ENCODE results near the gene DEAF1.

DEAF1 gene

GRCh38 chr11:720642-721246 is 25.7 kb upstream of the DEAF1 start:
- DNase-seq (ENCODE audit: low read depth) = no peak
- no peak overlapping the region for H3K4me3 ChIP-seq (ENCODE audit: low read depth, low read length)
- TF ChIP-seq, protein P1, sequence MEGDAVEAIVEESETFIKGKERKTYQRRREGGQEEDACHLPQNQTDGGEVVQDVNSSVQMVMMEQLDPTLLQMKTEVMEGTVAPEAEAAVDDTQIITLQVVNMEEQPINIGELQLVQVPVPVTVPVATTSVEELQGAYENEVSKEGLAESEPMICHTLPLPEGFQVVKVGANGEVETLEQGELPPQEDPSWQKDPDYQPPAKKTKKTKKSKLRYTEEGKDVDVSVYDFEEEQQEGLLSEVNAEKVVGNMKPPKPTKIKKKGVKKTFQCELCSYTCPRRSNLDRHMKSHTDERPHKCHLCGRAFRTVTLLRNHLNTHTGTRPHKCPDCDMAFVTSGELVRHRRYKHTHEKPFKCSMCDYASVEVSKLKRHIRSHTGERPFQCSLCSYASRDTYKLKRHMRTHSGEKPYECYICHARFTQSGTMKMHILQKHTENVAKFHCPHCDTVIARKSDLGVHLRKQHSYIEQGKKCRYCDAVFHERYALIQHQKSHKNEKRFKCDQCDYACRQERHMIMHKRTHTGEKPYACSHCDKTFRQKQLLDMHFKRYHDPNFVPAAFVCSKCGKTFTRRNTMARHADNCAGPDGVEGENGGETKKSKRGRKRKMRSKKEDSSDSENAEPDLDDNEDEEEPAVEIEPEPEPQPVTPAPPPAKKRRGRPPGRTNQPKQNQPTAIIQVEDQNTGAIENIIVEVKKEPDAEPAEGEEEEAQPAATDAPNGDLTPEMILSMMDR (IDR thresholded peaks at IDR 0.05; ENCODE audit: control insufficient read depth, extremely low read depth, insufficient read depth) = no peak

DNA sequence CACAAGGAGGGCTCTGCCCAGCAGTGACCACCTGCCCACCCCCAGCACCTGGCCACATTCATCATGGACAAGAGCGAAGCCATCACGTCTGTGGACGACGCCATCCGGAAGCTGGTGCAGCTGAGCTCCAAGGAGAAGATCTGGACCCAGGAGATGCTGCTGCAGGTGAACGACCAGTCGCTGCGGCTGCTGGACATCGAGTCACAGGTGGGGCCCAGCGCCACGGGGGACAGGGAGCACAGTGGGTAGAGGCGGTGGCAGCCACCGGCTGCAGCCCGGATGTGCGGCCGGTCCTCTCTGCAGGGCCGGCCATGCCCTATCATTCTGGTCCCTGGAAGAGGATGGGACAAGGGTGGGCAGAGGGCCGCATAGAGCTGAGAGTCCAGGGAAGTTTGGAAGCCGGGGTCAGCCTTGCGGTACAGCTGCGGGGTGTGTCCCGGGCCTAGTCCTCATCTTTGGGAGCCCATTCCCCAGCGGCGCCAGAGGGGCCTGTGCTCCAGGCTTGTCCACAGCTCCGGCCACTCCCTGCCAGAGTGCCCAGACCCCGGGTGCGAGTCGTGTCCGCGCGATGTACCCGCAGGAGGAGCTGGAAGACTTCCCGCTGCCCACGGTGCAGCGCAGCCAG is 25.1 kb upstream of the DEAF1 start:
- no peak overlapping the region for H3K4me3 ChIP-seq (ENCODE audit: low read depth, low read length)
- TF ChIP-seq, protein P1 (IDR thresholded peaks at IDR 0.05; ENCODE audit: control insufficient read depth, extremely low read depth, insufficient read depth) = no peak
- DNase-seq (ENCODE audit: low read depth) = no peak

DNA sequence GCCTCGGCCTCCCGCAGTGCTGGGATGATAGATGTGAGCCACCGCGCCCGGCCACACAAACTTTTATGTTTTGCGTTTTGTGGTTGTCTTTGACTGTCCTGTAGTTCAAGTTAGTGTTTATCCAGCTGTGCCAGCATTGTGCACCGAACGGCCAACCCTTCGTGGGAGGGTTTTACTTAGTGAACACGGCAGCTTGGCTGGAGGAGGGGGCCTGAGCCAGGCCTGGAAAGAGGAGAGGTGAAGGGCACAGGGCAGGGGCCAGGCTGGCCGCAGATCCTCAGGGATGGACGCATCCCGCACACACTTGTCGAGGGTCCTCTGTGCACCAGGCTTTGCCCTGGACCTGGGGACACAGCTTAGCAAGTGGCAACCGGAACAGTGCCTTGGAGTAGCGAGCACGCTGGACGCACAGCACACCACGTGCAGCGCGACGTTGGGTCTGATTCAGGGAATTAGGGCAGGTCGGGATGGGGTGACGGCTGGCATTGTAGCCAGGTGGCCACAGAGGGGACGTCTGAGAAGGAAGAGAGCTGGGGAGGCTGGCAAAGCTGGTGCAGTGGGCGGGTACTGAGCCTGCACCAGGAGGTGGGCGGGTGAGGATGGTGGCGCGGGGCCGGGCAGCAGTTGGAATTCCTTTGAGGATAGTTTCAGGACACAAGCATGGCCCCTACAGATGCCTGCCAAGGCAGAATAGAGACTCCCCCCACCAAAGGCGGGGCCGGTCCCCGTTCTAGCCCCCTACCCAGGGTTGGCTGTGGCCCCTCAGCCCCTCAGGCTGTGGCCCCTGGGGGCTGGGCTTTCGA is 24.4 kb upstream of the DEAF1 start:
- DNase-seq (ENCODE audit: low read depth) = no peak
- no peak overlapping the region for H3K4me3 ChIP-seq (ENCODE audit: low read depth, low read length)
- TF ChIP-seq, protein P1 (IDR thresholded peaks at IDR 0.05; ENCODE audit: control insufficient read depth, extremely low read depth, insufficient read depth) = no peak

GRCh38 chr11:714436-714835 is 19.4 kb upstream of the DEAF1 start:
- TF ChIP-seq, protein P1 (IDR thresholded peaks at IDR 0.05; ENCODE audit: control insufficient read depth, extremely low read depth, insufficient read depth) = no peak
- no peak for DNase-seq (ENCODE audit: low read depth)
- H3K4me3 ChIP-seq (ENCODE audit: low read depth, low read length) = no peak overlapping the region

DNA sequence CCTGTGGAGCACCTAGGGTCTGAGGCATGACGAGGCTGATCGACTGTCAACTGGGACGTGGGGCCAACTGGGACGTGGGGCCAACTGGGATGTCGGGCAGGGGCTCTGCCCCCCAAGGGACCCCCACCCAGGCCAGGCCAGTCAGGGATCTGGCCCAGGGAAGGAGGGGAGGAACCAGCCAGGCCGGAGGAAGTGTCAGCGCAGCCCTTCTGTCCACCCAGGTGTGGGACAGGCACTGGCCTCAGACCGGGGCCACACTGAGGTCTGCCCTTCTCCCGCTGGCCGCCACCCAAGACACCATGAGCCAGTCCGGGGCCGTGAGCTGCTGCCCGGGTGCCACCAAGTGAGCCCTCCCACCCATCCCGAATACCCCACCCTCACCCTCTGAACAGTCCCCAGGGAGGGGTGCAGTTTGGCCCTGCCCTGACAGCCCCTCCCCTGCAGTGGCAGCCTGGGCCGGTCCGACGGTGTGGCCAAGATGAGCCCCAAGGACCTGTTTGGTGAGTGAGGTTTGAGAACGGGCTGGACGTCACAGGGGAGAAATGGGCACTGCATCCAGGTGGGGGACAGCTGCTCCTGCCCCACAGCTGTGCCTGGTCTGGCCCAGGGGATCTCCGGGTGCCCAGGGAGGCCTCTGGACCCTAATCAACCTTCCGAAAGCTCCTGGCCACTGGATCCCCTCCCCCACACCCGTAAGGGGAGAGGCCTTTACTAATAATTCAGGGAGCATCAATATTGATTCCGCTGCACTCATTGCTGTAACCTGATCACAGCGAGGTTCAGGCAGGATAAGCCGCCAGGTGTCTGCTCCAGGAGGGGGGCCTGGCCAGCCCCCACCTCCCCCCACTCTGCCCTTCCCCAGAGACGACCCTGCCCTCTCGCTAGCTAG is 14.3 kb upstream of the DEAF1 start:
- H3K4me3 ChIP-seq (ENCODE audit: low read depth, low read length) = no peak overlapping the region
- TF ChIP-seq, protein P1 (IDR thresholded peaks at IDR 0.05; ENCODE audit: control insufficient read depth, extremely low read depth, insufficient read depth) = no peak
- no peak for DNase-seq (ENCODE audit: low read depth)

DNA sequence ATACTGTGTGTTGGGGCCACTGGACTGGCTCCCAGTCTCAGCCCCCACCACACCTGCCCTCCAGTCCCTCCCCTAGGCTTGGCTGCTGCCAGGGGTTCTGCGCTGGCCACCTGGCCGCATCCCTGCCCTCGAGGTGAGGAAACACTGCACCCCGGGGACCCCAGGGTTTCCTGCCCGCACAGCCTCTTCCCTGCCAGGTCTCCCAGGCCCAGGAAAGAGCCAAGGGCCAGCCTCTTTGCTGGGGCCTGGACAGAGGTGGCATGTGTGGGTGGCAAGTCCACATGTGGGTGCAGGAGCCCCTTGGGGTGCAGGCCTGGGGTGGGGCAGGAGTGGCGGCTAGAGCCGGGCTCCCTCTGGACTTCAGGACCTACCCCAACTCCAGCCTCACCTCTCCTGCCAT is 13.5 kb upstream of the DEAF1 start:
- TF ChIP-seq, protein P1 (IDR thresholded peaks at IDR 0.05; ENCODE audit: control insufficient read depth, extremely low read depth, insufficient read depth) = no peak
- H3K4me3 ChIP-seq (ENCODE audit: low read depth, low read length) = no peak overlapping the region

More for the DNA sequence above, 13.5 kb upstream of the DEAF1 start:
- no peak for DNase-seq (ENCODE audit: low read depth)
